GM12872 (cell line): ENCODE data around the gene TNFRSF25.

Source experiments
- TF ChIP-seq, protein P1 (sequence below): IDR thresholded peaks from 3 replicates; pipeline ENCODE4 v1.5.1; 2011; ENCODE audit warnings: low read depth, mild to moderate bottlenecking, low read length, moderate library complexity; ENCODE audit not compliant: insufficient read depth

The TNFRSF25 gene

DNA sequence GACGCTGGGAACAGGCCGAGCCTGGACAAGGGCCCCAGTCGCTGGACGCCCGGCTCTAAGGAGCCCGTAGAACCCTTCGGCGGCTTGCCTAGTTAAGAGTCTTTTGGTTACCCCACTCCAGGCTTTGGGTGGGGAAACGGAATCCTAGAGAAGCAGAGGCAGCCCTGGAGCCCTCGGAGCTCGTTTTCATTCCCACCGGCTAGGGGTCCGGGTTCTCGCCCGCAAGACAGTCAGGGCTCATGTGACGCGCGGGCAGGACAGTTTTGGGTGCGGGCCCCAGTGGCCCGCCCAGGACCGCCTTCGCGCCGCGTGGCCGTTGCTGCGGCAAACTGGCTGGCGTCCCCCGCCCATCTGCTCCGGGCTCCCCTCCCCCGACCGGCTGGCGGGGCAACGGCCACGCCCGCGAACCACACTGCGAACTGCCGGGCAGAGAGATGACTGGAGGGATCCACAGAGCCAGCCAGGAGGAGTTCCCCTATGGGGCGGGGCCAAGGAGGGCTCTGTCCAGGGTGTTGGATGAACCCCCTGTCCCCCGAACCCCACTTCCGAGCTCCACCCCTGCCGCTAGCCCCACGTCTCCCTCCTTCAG lies 45.4 kb downstream of the TNFRSF25 start:
- TF ChIP-seq, protein P1, sequence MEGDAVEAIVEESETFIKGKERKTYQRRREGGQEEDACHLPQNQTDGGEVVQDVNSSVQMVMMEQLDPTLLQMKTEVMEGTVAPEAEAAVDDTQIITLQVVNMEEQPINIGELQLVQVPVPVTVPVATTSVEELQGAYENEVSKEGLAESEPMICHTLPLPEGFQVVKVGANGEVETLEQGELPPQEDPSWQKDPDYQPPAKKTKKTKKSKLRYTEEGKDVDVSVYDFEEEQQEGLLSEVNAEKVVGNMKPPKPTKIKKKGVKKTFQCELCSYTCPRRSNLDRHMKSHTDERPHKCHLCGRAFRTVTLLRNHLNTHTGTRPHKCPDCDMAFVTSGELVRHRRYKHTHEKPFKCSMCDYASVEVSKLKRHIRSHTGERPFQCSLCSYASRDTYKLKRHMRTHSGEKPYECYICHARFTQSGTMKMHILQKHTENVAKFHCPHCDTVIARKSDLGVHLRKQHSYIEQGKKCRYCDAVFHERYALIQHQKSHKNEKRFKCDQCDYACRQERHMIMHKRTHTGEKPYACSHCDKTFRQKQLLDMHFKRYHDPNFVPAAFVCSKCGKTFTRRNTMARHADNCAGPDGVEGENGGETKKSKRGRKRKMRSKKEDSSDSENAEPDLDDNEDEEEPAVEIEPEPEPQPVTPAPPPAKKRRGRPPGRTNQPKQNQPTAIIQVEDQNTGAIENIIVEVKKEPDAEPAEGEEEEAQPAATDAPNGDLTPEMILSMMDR = no peak

DNA sequence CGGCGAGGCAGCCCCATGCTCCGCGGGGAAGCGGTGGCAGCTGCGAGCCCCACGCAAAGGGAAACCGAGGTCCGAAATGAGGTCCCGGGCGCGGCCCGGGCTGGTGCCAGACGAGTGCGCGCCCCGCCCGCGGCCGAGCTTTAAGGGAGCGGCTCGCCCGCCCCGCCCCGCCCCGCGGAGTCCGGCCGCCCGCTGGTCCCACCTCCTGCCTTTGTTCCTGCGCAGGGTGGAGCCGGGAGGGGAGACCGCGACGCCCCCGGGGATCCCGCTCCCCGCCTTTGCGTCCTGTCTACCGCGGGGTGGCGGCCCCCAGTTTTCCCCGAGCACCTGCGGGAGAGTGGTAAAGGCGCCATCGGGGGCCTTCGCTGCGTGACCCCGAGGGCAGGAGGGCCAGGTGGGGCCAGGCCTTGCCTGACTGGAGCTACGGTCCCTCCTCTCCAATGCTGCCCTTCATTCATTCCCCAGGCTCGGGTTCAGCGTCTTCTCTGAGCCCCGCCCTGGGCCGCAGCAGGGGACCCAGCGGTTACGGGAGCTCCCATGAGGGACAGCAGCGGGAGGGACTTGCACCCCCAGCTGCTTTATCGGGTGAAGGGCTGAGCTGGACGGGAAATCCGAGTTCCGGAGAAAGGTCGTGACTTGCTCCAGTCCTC lies 46.0 kb downstream of the TNFRSF25 start, which contains the start of gene HES2:
TSS of gene HES2 (minus strand) at position 116 of the 650 bp plus-strand sequence. CDS start at position 17, 99 bp downstream.
- TF ChIP-seq, protein P1 = no peak

DNA sequence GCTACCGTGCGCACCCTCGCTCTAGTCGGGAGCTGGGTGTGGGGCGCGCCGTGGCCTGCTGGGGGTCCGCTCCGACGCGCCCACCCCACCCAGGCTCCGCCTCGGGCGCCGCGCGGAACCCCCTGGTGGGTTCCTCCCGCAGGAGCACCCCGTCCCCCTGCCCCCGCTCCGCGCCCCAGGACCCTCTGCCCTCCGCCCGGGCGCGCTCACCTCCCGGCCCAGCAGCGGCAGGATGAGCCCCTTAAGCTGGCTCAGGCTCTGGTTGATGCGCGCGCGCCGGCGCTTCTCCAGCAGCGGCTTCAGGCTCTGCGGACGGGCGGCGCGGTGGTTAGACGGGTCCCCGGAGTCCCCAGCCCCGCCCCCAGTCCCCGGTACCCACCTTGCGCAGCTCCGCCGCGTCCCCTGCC lies 46.6 kb downstream of the TNFRSF25 start:
- TF ChIP-seq, protein P1 = no peak

DNA sequence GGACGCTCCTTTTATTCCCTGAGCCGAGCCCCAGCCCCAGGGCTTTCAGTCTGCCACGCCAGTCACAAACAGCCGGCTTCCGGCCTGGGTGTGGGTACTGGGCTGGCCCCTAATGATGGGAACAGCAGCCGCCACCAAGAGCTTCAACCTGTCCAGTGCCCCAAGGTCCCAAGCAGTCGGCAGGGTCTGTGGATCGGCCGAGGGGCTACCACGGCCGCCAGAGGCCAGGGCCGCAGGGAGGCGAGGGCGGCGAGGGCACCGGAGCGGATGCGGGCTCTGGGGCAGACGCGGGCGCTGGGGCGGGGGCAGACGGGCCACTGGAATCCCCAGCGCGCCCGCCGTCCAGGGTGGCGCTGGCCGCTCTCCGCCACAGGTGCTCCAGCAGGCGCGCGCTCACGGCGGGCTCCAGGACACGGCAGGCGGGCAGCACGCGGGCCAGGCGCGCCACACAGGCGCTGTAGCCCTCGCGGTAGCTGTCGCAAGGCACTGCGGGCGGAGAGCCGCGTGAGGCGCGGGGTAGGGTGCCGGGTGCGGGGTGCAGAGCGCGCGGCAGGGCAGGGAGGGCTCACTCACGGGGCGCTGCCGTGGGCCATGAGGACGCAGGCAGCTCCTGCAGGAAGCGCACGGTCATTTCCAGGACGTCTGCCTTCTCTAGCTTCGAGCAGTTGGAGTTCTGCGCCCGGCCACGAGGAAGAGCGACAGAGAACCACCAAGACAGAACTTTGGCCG lies 47.1 kb downstream of the TNFRSF25 start:
- TF ChIP-seq, protein P1 = no peak

DNA sequence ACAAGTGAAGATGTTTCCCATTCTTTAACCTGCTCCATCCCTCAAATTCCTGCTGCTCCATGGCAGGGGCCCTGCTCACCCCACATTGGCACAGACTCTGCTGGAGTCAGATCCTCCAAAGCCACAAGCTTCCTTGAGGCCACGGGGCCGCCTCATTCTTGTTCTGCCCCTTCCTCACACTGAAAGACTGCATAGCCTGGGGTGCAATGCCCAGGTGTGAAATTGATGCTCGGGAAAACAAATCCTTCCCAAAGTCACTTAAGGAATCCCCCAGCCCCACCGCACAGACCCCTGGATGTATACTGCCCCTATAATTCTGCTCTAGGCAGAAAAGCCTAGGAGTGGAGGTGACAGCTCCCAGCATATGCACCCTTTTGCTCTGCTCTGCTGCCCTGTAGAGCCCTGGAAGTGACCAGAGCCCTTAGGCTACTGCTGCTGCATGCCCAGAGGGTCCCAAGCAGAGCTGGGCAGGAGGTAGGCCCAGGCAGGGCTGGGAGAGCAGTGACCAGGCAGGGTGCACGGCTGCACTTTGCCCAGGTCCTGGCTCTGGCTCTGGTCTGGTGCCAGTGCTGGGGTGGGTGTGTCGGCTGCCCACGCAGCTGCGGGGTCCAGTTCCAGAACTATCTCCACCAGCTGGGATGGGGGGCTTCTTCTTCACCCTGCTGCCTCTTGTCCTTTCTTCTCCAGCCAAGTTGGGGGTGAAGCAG lies 47.9 kb downstream of the TNFRSF25 start:
- TF ChIP-seq, protein P1 = no peak

DNA sequence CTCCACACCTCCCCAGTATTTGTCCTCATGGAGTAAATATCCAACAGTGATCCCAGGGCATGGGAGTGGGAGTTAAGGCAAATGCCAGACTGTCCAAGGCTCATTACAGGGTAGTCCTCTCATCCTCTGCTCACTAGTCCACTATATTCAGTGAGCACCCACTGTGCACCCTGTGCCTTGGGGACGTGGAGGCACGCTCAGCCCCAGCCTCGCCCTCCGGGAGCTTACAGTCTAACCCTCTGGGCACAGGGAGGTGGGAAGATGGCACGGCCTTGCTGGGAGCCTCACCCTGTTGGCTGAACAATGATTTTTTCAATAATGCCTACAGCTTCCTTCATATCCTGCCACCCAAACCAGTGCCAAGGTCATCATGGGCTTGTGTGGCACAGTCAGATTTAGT lies 49.1 kb downstream of the TNFRSF25 start:
- TF ChIP-seq, protein P1 = no peak

DNA sequence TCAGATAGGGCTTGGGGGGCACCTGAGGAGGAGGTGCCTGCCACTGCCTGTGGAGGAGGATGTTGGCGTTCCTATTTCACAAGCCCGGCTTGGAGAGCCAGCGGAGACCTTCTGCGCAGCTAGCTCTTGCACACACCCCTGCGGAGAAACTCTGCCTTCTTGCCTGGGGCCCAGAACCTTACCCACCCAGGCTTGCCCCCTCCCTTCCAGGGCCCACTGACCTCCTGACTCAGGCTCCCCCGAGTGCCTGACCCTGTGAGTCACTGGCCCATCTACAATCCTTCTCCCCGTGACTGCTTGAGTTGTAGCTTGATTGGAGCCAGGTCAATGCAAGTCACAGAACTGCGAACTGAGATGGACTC lies 49.7 kb downstream of the TNFRSF25 start:
- TF ChIP-seq, protein P1 = no peak
